Neural crest cell (in vitro differentiated cells): ENCODE results near the gene ELP4. TPM values are rescaled to one million over a fixed set of nuclear protein-coding genes. Genes with fewer than 3 reads are reported as not detected.

ENCODE experiments used
- DNase-seq: peaks from one replicate; pipeline ENCODE4 v3.0.0; 2021; ENCODE audit warnings: low read depth, mixed read lengths, low spot score
- H3K27ac Mint-ChIP-seq: one replicate; pipeline ENCODE4 v1.8.0; 2021; ENCODE audit warnings: mild to moderate bottlenecking, mixed read lengths; ENCODE audit not compliant: unreplicated experiment
- H3K27me3 Mint-ChIP-seq: 2 replicates; pipeline ENCODE4 v1.8.0; 2021; ENCODE audit warnings: low read depth, mild to moderate bottlenecking, mixed read lengths
- H3K36me3 Mint-ChIP-seq: 2 replicates; pipeline ENCODE4 v1.8.0; 2021; ENCODE audit warnings: low read depth, mild to moderate bottlenecking, mixed read lengths
- H3K4me1 Mint-ChIP-seq: 2 replicates; pipeline ENCODE4 v1.8.0; 2021; ENCODE audit warnings: mixed read lengths
- H3K4me3 Mint-ChIP-seq: one replicate; pipeline ENCODE4 v1.8.0; 2021; ENCODE audit warnings: mild to moderate bottlenecking, mixed read lengths
- H3K9me3 Mint-ChIP-seq: 2 replicates; pipeline ENCODE4 v1.8.0; 2021; ENCODE audit warnings: mixed read lengths
- CTCF ChIP-seq: fragments of 200-600 bp; sonication (generic); conservative IDR thresholded peaks from 2 replicates; pipeline ENCODE4 v1.5.0; 2021; ENCODE audit warnings: antibody characterized with exemption, mild to moderate bottlenecking
- long read RNA-seq: library from polyadenylated mRNA; unstranded; transcript quantifications from one replicate; pipeline ENCODE4 v2.0.0, GENCODE V29; 2020
- total RNA-seq: library from RNA; stranded (reverse); gene quantifications from 2 replicates; pipeline ENCODE4 v1.2.1, GENCODE V29; 2021

Gene ELP4, protein sequence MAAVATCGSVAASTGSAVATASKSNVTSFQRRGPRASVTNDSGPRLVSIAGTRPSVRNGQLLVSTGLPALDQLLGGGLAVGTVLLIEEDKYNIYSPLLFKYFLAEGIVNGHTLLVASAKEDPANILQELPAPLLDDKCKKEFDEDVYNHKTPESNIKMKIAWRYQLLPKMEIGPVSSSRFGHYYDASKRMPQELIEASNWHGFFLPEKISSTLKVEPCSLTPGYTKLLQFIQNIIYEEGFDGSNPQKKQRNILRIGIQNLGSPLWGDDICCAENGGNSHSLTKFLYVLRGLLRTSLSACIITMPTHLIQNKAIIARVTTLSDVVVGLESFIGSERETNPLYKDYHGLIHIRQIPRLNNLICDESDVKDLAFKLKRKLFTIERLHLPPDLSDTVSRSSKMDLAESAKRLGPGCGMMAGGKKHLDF
- 19.9 and 20.3 TPM in 2 replicates for total RNA-seq
- long read RNA-seq, full-length matches to known transcripts = 93 of 100 reads
- long read RNA-seq, partial matches to known transcripts = 5 of 100 reads
- long read RNA-seq, other reads (novel, unspliced or antisense) = 2 of 100 reads

- Mint-ChIP-seq H3K4me1 (peaks cover 50% of the 10 kb centered on the region), H3K36me3 (peaks cover 11% of the 10 kb centered on the region), H3K27ac (peak within 1 kb of the TSS; percentile 100), H3K4me3 (peak within 1 kb of the TSS; percentile 99), H3K9me3 (no peaks in the 10 kb centered on the region), H3K27me3 (no peaks in the 10 kb centered on the region)
- no peak for TF ChIP-seq CTCF
- peak; percentile 87 for DNase-seq
Observed at GRCh38 chr11:31509429-31510345, at the start of gene ELP4, which contains the start of gene IMMP1L. Gene ELP4 (plus strand): TSS chr11:31509767. CDS start chr11:31509785, 18 bp downstream. Gene IMMP1L (minus strand): TSS chr11:31509622. CDS start chr11:31463276, 46,346 bp downstream.

DNA sequence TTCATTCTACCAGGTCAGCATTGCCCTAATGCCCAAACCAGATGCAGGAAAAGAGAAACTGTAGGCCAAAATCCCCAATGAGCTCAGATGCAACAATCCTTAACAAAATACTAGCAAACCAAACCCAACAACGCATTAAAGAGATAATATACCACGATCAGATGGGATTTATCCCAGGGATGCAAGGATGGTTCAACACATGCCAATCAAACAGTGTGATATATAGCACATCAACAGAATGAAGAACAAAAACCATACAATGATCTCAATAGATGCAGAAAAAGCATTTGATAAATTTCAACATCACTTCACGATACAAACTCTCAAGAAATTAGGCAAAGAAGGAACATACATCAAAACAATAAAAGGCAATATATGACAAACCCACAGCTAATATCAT lies 45.1 kb upstream of the ELP4 start:
- Mint-ChIP-seq H3K27me3 (no peaks in the 10 kb centered on the region), H3K9me3 (peaks cover 26% of the 10 kb centered on the region), H3K27ac (no peak overlapping the region), H3K4me1 (no peaks in the 10 kb centered on the region), H3K36me3 (peaks cover 45% of the 10 kb centered on the region), H3K4me3 (no peak overlapping the region)
- no peak for DNase-seq
- no peak for TF ChIP-seq CTCF

GRCh38 chr11:31474083-31474482 lies 35.5 kb upstream of the ELP4 start:
- no peaks in the 10 kb centered on the region for H3K27me3 Mint-ChIP-seq
- H3K27ac Mint-ChIP-seq = no peak overlapping the region
- no peak for DNase-seq

DNA sequence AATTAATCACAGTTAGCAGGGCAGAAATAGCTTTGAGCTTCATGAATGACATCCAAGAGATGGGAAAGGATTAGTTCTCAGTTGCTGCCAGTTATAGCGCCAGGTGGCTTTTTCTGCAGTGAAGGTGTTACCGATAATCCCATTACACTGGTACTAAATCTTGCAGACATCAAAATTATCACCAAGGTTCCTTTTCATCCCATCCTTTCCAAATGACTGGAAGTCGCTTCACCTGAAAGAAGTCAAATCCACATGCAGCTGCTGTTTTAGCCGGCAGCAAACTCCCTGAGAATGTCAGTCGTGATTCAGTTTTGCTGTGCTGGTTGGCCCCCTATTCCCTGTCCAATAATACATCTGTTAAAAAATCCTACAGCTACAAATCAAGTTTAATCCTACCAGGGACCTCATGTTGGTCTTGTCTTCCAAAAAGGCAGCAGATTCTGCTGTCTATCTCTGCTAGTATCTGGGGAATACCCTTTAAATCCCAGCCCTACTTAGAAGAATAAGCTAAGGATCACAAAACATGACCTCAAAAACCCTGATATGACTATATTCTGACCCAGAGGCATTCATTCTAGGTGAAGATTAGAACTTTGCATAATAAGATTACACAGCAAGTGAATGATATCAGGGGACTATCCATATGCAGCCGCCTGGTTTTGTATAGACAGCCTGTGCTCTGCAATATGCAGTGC lies 31.9 kb upstream of the ELP4 start:
- TF ChIP-seq CTCF = no peak
- Mint-ChIP-seq H3K27ac (no peak overlapping the region), H3K27me3 (no peaks in the 10 kb centered on the region), H3K4me3 (no peak overlapping the region), H3K36me3 (no peaks in the 10 kb centered on the region), H3K4me1 (peaks cover 11% of the 10 kb centered on the region), H3K9me3 (peaks cover 2% of the 10 kb centered on the region)
- DNase-seq = no peak

More at GRCh38 chr11:31474083-31474482, 35.5 kb upstream of the ELP4 start:
- H3K9me3 Mint-ChIP-seq = peaks cover 5% of the 10 kb centered on the region
- H3K4me3 Mint-ChIP-seq = no peak overlapping the region
- peaks cover 6% of the 10 kb centered on the region for H3K36me3 Mint-ChIP-seq
- no peak for TF ChIP-seq CTCF
- peaks cover 5% of the 10 kb centered on the region for H3K4me1 Mint-ChIP-seq

DNA sequence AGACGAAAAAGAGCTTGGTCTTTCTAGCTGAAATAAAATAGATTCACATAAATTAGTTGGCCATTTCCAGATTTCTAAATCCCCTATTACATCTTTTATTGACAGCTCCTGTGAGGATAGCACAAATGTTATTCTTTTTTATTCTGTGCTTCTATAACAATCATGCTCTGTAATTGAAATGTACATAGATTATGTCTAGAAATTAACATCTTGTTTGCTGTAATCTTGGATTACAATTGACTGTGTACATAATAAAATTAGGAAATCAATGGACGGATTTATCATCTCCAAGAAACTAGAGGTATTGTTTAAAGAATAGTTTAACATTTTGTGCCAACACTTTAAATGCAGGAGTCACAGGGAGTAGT lies 31.4 kb upstream of the ELP4 start:
- Mint-ChIP-seq H3K36me3 (no peaks in the 10 kb centered on the region), H3K4me3 (no peak overlapping the region), H3K9me3 (peaks cover 2% of the 10 kb centered on the region), H3K4me1 (peaks cover 11% of the 10 kb centered on the region), H3K27ac (no peak overlapping the region), H3K27me3 (no peaks in the 10 kb centered on the region)
- no peak for TF ChIP-seq CTCF
- DNase-seq = no peak
